ENCODE measurements around the gene METTL8. TPM values are rescaled to one million over a fixed set of nuclear protein-coding genes. Genes with fewer than 3 reads are reported as not detected.
A peak's percentile ranks its signal among the peaks of the same experiment; 100 is the strongest.

METTL8 gene
- total RNA-seq, 1 experiment from 2014 or later = 22.4 TPM

DNA sequence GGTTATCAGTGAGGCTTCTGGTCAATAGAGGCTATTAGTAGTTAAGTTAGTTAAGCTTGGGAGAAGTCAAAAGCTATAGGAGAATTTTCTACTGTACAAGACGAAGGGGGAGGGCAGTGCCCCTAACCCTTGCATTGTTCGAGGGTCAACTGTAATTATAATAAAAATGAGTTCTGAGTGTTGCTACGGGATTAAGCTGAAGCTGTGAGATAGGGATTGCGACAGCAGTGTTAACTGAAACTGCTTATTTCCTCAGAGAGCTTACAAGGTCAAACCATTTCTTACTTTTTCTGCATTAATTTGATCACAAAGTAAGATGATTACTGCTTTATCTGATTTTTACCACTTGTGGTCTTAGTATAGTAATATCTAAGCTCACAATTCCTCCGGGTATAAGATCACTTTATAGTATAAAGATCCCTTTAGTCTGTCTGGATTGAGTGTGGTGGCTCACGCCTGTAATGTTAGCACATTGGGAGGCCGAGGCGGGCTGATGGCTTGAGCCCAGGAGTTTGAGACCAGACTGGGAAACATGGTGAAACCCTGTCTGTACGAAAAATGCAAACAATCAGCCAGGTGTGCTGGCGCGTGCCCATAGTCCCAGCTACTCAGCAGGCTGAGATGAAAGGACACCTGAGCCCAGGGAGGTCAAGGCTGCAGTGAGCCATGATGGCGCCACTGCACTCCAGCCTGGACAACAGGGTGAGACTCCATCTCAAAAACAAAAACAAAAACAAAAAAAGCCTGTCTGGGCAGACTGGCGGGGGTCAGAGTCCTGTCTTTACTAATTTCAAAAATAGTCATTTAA, 153.6 kb downstream of the METTL8 start:
- Mint-ChIP-seq H3K27me3 (ENCODE audit: unreplicated experiment) (no peaks in the 10 kb centered on the region), H3K27ac (ENCODE audit: unreplicated experiment) (no peak overlapping the region), H3K4me1 (ENCODE audit: low read depth, unreplicated experiment) (no peaks in the 10 kb centered on the region), H3K4me3 (ENCODE audit: low read depth, unreplicated experiment) (no peak overlapping the region), H3K9me3 (ENCODE audit: low read depth, unreplicated experiment) (no peaks in the 10 kb centered on the region), H3K36me3 (ENCODE audit: insufficient read depth, unreplicated experiment) (no peaks in the 10 kb centered on the region)
- no TSS peak for BruUV-seq (replicated peaks)
- CTCF ChIA-PET = no interaction called here
- TF ChIP-seq, protein P1, sequence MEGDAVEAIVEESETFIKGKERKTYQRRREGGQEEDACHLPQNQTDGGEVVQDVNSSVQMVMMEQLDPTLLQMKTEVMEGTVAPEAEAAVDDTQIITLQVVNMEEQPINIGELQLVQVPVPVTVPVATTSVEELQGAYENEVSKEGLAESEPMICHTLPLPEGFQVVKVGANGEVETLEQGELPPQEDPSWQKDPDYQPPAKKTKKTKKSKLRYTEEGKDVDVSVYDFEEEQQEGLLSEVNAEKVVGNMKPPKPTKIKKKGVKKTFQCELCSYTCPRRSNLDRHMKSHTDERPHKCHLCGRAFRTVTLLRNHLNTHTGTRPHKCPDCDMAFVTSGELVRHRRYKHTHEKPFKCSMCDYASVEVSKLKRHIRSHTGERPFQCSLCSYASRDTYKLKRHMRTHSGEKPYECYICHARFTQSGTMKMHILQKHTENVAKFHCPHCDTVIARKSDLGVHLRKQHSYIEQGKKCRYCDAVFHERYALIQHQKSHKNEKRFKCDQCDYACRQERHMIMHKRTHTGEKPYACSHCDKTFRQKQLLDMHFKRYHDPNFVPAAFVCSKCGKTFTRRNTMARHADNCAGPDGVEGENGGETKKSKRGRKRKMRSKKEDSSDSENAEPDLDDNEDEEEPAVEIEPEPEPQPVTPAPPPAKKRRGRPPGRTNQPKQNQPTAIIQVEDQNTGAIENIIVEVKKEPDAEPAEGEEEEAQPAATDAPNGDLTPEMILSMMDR (IDR thresholded peaks at IDR 0.05; ENCODE audit: unreplicated experiment) = no peak
- DNase-seq = no peak
- intact Hi-C loops (cut with micrococcal nuclease; ENCODE audit: unreplicated experiment) = no loop called here

GRCh38 chr2:171274757-171275156, 159.0 kb downstream of the METTL8 start:
- H3K4me3 Mint-ChIP-seq (ENCODE audit: low read depth, unreplicated experiment) = no peak overlapping the region
- H3K36me3 Mint-ChIP-seq (ENCODE audit: insufficient read depth, unreplicated experiment) = no peaks in the 10 kb centered on the region
- DNase-seq = no peak
- no TSS peak for BruUV-seq (replicated peaks)
- H3K27me3 Mint-ChIP-seq (ENCODE audit: unreplicated experiment) = no peaks in the 10 kb centered on the region
- peaks cover 19% of the 10 kb centered on the region for H3K4me1 Mint-ChIP-seq (ENCODE audit: low read depth, unreplicated experiment)
- CTCF ChIA-PET = interaction anchor here (0.6 kb wide), 1 partner anchor 24 kb away, joined by 3 read pairs; no protein-coding TSS in a partner anchor
- no peaks in the 10 kb centered on the region for H3K9me3 Mint-ChIP-seq (ENCODE audit: low read depth, unreplicated experiment)
- intact Hi-C loops (cut with micrococcal nuclease; ENCODE audit: unreplicated experiment) = loop anchor here (5.0 kb wide), 1 partner anchor 143 kb away; no protein-coding TSS in a partner anchor
- TF ChIP-seq, protein P1 (IDR thresholded peaks at IDR 0.05; ENCODE audit: unreplicated experiment) = no peak
- H3K27ac Mint-ChIP-seq (ENCODE audit: unreplicated experiment) = no peak overlapping the region

- Mint-ChIP-seq H3K36me3 (ENCODE audit: insufficient read depth, unreplicated experiment) (no peaks in the 10 kb centered on the region), H3K27ac (ENCODE audit: unreplicated experiment) (peak overlapping the region; percentile 49), H3K27me3 (ENCODE audit: unreplicated experiment) (no peaks in the 10 kb centered on the region), H3K4me1 (ENCODE audit: low read depth, unreplicated experiment) (peaks cover 19% of the 10 kb centered on the region), H3K9me3 (ENCODE audit: low read depth, unreplicated experiment) (no peaks in the 10 kb centered on the region), H3K4me3 (ENCODE audit: low read depth, unreplicated experiment) (peak overlapping the region; percentile 5)
- TF ChIP-seq, protein P1 (IDR thresholded peaks at IDR 0.05; ENCODE audit: unreplicated experiment) = no peak
- DNase-seq = peak; percentile 70
- BruUV-seq (replicated peaks) = no TSS peak
- intact Hi-C loops (cut with micrococcal nuclease; ENCODE audit: unreplicated experiment) = loop anchor here (5.0 kb wide), 1 partner anchor 145 kb away; no protein-coding TSS in a partner anchor
- CTCF ChIA-PET = interaction anchor here (0.6 to 1.0 kb wide), 3 partner anchors 22 to 60 kb away, joined by 3 to 5 read pairs (median 3); no protein-coding TSS in a partner anchor
These were observed 161.8 kb downstream of the METTL8 start for GRCh38 chr2:171271971-171272436.

DNA sequence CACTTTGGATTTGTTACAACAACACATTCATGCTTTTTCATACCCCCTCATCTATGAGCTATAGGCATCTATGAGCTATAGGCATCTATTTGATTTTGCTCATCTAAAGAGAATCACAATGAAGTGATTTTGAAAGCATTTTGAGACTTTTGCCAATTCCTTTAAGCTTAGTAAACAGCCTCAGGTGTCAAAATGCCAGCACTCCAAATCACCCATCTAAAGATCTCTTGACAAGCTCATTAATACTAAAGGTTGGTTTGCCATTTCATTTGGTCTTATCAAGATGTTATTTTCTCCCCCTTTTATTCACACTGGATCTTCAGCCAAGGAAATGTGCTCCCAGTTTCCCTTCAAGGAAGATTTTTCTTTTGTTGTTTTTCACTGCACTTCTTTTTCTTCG, 162.4 kb downstream of the METTL8 start:
- H3K27me3 Mint-ChIP-seq (ENCODE audit: unreplicated experiment) = no peaks in the 10 kb centered on the region
- intact Hi-C loops (cut with micrococcal nuclease; ENCODE audit: unreplicated experiment) = loop anchor here (5.0 kb wide), 1 partner anchor 146 kb away; no protein-coding TSS in a partner anchor
- DNase-seq = no peak
- CTCF ChIA-PET = interaction anchor here (1.0 kb wide), 1 partner anchor 23 kb away, joined by 3 read pairs; no protein-coding TSS in a partner anchor
- peaks cover 19% of the 10 kb centered on the region for H3K4me1 Mint-ChIP-seq (ENCODE audit: low read depth, unreplicated experiment)
- peak overlapping the region; percentile 5 for H3K4me3 Mint-ChIP-seq (ENCODE audit: low read depth, unreplicated experiment)
- no TSS peak for BruUV-seq (replicated peaks)
- no peaks in the 10 kb centered on the region for H3K9me3 Mint-ChIP-seq (ENCODE audit: low read depth, unreplicated experiment)
- H3K27ac Mint-ChIP-seq (ENCODE audit: unreplicated experiment) = peak overlapping the region; percentile 49
- H3K36me3 Mint-ChIP-seq (ENCODE audit: insufficient read depth, unreplicated experiment) = no peaks in the 10 kb centered on the region
- TF ChIP-seq, protein P1 (IDR thresholded peaks at IDR 0.05; ENCODE audit: unreplicated experiment) = no peak
